ENCODE data around the gene ZSCAN5B.
"Not testable (repeated sequence)": the region's sequence is repeated elsewhere in the genome, so short reads cannot be mapped to it uniquely, and the experiment has no call there.

The ZSCAN5B gene

DNA sequence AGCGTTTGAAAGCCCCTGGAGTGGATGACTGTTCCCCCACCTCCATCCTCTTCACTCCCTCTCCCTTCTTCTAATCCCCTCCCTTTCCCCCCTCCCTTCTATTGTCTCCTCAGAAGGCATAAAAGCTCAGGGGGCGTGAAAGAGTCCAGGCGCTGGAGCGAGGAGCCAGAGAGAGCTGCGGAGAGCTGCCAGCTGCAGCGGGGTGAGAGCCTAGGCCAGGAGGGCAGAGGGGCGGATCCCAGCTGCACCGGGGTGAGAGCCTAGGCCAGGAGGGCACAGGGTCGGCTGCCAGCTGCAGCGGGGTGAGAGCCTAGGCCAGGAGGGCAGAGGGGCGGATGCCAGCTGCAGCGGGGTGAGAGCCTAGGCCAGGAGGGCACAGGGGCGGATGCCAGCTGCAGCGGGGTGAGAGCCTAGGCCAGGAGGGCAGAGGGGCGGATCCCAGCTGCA, 21.7 kb downstream of the ZSCAN5B start, which contains the start of gene GALP:
GALP (plus strand) TSS at position 148 of the 447 bp plus-strand sequence. CDS start 1,101 bp downstream, outside the sequence.
- DNase-seq: peak; percentile 63

DNA sequence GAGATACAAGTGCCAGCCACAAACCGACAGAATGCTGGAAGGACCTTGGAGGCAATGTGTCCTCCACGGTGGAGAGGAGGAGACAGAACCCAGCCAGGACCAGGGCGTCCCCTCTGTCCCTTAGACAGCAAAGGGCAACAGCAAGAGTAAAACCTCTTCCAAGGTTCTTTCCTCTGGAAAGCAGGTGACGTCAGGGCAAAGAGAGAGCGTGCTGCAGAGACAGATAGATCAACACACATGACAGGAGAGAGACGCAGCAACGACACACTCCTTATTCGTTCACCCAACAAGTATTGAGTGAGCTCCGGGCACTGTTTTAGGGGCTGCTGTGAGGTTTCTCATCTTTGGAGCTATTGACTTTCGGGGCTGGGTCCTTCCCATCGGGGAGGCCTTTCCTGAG, 23.0 kb downstream of the ZSCAN5B start:
- DNase-seq: peak; percentile 29

DNA sequence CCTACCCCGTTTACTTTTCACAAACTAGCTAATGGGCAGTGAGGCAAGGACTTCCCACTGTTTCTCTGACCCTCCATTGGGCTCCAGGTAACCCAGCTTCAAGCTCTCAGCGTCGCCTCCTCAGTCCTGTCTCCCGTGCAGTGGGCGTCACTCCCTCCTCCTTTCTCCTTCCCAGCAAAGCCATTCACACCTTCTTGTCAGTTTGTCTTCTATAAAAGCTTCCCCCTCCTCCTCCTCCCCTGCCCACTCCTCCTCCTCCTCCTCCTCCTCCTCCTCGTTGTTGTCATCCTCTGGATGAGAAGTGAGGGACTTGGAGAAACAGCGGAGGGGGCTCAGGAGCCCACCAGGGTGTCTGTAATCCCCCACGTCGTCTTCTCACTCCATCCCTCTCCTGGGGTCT, 23.5 kb downstream of the ZSCAN5B start:
- no peak for DNase-seq

DNA sequence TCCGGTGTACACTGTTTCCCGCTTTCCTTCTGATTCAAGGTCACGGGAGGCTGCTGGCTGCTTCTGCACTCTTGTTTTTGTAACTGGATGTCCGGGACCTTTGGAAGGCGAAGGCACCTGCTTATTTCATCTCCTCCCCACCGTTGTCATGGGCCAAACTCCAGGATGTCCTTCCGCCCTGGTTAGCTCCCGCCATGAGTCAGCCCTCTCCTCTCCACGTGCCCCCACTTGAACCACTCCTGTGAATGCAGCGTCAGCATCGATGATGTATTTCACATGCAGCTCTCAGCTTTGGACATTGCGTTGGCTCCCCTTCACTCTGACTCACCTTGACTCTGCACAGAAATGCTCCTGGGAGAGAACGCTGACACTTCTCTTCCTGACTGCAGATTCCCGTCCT, 27.3 kb downstream of the ZSCAN5B start:
- no peak for DNase-seq

DNA sequence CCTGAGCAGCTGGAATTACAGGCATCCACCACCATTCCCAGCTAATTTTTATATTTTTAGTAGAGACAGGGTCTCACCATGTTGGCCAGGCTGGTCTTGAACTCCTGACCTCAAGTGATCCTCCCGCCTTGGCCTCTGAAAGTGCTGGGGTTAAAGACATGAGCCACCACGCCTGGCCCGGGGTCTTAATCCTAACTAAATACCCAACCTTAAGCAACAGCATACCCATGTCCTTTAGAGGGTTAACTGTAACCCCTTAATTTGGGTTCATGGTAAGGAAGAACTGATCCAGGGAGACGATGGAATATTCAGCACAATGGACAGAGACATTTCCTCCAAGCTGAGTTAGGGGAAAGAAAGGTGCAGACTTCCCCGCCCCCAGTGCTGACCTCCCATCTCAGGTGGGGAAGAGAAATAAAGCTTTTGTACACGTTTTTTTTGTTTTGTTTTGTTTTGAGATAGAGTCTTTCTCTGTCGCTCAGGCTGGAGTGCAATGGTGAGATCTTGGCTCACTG, 30.5 kb downstream of the ZSCAN5B start:
- no peak for DNase-seq

DNA sequence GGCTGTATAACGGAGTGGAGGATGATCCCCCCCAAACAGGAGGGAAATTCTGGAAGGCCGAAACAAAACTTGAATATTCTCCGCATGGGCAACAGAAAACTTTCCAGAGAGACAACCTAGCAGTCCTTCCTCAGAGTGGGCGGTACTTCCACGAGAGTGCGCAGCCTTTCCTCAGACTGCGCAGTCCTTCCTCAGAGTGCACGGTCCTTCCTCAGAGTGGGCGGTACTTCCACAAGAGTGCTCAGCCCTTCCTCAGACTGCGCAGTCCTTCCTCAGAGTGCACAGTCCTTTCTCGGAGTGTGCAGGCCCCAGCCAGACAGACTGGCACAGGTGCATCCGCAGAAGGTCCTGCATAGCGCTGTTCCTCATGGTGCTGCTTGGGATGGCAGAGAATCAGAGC, 34.5 kb downstream of the ZSCAN5B start:
- DNase-seq: peak; percentile 17

DNA sequence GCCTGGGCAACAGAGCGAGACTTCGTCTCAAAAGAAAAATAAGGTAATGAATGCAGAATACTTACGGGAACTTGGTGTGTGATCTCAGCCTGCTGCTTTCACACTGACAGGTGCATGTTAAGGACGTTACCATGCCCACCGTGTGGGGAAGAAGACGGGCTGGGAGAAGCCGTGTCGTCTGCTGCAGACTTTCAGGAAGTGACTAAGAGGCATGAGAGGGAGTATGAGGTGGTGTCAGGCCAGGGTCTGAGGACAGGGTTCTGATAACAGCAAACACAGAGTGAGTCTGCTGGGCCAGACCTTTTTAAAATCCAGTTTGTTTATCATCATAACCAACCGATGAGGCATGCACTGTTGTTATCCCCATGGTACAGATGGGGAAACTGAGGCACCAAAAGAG, 35.3 kb downstream of the ZSCAN5B start:
- DNase-seq: no peak

DNA sequence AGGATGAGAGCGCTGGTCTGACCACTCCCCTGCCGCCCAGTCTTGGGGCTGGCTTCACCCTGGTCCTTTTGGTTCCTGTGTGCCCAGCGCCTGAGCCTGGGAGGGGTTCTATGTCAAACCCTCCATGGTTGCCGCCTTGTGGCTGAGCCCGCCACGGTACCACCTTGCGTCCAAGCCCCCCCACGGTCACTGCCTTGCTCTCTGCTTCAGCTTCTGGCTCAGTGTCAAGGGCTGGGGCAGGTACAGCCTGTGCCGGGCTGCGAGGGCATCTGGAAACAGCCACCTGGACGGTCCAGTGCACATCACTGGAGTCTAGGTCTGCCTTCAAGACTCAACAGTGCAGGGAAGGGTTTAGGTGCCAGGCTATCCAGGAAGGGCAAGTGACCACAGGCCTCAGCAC, 36.0 kb downstream of the ZSCAN5B start:
- no peak for DNase-seq

DNA sequence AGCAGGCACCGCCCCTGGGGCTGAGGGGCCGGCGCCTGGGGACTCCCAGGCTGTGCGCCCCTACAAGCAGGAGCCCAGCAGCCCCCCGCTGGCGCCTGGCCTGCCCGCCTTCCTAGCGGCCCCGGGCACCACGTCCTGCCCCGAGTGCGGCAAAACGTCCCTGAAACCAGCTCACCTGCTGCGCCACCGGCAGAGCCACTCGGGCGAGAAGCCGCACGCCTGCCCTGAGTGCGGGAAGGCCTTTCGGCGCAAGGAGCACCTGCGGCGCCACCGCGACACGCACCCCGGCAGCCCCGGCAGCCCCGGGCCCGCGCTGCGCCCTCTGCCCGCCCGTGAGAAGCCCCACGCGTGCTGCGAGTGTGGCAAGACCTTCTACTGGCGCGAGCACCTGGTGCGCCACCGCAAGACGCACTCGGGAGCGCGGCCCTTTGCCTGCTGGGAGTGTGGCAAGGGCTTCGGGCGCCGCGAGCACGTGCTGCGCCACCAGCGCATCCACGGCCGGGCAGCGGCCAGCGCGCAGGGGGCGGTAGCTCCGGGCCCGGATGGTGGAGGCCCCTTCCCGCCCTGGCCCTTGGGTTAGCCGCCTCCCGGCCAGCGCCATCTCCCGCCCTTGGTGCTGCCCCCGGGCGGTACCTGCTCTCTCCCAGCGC, 37.8 kb downstream of the ZSCAN5B start:
- no peak for DNase-seq

DNA sequence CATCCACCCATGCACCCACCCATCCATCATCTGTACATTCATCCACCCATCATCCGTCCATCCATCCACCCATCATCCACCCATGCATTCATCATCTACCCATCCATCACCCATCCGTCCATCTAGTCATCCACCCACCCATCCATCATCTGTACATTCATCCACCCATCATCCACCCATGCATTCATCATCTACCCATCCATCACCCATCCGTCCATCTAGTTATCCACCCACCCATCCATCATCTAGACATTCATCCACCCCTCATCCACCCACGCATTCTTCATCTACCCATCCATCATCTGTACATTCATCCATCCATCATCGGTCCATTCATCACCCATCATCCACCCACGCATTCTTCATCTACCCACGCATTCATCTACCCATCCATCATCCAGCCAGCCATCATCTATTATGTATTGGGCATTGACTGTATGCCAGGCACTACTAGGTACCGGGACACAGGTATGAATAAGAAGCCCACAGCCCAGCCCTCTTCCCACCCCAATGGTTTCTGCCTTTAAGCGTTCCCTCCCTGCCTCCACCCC, 38.5 kb downstream of the ZSCAN5B start:
- no peak for DNase-seq

DNA sequence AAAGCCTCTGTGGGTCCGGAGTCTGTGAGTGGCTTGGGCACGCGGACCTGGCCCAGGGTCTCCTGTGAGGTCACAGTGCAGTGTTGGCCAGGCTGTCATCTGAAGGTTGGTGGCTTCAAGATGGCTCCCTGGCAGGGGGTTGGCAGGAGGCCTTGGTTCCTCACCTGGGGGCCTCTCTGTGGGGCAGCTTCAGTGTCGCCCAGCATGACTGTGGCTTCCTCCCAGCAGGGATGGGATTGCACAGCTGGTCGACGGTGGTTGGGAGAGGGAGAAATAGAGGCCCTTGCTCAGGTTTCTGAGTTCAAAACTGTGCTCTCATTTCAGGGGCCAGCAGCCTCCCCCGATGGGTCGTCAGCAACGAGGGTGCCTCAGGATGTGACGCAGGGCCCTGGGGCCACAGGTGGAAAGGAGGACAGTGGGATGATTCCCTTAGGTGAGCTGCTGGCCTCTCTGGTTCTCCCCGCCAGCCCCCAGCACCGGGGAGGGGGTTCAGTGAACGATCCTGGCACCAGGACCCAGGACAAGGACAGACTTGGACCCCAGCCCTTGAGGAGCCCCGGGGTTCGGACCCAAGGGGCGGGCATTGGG, 39.3 kb downstream of the ZSCAN5B start:
- DNase-seq: no peak

DNA sequence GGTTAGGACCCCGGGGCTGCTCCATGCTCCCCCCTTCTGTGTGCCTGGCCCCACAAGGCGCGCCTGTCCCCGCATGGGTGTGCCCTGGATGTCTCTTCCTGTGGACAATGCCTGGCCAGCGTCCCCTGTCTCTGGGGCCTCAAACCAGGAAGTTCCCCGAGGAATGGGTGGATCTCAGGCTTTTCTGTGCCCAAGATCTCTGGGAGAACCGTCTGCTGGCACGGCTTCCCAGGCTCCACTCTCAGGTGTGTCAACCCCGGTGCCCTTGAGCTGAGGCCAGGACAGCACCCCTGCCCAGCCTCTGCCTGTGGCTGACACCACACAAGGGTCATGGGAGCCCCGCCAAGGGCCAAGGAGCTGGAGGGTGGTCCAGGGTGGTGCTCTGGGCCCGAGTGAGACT, 40.8 kb downstream of the ZSCAN5B start:
- no peak for DNase-seq

DNA sequence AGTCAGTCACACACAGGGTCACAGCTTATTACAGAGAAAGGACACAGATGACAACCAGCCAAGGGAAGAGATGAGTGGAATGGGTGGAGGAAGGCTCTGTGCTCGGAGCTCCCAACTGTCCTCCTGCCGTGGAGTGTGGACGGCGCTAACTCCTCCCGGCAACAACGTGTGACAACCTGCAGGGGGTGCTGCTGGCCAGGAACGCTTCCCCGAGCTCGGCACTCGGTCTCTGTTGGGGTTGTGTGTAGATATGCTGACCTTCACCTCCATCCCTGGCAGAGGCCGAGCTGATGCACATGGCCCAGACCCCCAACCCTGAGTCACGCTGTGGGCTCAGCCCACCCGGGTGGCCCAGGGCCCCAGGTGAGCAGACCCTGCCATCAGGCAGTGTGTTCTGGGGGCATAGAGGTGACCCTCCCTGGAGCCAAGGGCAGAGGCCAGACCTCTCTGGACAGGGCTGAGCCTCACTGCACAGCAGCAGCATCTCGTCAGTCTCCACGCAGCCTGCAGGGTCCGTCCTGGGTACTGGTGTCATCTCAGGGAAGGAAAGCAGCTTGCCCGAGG, 42.4 kb downstream of the ZSCAN5B start:
- peak; percentile 8 for DNase-seq

DNA sequence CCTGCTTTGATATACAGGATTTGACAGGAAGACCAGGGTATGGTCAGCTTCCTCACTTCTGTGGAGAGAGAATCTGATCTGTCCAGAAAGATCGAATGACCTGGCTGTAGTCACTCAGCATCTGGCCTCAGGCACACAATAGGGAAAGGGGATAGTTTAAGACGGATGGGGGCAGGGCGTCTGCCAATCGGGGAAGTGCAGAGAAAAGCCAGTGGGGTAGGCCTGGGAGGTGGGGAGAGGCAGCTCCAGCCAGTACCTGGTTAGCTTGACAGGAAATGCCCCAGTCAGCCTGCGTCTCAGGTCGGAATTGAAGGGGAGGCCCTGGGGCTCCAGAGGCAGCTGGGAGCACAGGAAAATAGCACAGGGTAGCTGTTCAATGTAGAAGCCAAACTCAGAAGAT, 44.1 kb downstream of the ZSCAN5B start:
- peak; percentile 25 for DNase-seq

DNA sequence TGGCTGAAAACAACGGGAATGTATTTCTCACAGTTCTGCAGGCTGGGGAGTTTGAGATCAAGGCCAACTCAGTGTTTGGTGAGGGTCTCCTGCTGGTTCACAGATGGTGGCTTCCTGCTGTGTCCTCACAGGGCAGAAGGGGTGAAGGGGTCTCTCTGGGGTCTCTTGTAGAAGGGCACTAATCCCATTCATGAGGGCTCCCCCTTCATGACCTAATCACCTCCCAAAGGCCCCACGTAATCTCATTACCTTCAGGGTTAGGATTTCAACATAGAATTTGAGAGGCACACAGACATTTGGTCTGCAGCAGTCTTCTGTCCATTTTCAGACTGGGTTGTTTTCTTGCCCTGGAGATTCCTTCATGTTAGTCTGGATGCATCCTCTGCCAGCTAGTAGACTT, 44.9 kb downstream of the ZSCAN5B start:
- peak; percentile 61 for DNase-seq

DNA sequence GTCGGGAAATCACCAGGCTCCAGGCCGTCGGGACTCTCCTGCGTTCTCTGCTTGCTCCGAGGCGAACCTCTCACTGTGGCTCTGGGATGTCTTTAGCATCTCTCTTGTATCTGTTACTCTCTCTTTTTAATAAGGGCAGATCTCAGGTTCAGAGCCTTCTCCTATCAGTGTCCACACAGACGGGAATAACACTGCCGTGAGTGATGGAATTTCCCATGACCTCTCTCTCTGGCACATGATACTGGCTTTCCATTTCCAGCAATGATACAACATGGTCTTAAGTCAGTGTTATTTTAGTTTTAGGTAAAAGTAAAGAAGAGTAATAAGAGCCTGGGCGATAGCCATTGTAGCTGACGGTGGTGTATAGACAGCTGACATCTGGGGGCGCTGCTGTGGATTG, 47.2 kb downstream of the ZSCAN5B start:
- DNase-seq: no peak

DNA sequence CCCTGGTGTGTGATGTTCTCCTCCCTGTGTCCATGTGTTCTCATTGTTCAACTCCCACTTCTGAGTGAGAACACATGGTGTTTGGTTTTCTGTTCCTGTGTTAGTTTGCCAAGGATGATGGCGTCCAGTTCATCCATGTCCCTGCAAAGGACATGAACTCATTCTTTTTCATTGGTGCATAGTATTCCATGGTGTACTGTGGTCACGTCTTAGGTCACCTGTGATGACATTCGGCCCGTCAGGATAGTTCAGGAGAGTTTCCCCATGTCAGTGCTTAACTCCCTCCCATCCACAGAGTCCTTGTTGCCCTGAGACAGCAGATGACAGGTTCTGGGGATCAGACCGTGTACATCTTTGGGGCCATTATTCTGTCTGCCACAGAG, 47.9 kb downstream of the ZSCAN5B start:
- no peak for DNase-seq

DNA sequence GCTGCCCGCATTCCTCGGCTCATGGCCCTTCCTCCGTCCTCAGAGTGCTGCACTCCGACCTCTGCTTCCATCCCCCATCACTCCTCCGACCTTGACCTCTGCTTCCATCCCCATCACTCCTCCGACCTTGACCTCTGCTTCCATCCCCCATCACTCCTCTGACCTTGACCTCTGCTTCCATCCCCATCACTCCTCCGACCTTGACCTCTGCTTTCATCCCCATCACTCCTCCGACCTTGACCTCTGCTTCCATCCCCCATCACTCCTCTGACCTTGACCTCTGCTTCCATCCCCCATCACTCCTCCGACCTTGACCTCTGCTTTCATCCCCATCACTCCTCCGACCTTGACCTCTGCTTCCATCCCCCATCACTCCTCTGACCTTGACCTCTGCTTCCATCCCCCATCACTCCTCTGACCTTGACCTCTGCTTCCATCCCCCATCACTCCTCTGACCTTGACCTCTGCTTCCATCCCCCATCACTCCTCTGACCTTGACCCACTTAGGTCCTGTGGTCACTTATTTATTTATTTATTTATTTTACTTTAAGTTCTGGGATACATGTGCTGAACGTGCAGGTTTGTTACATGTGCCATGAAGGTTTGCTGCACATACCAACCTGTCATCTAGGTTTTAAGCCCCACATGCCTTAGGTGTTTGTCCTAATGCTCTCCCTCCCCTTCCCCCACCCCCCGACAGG, 48.5 kb downstream of the ZSCAN5B start:
- not testable (repeated sequence) for DNase-seq

DNA sequence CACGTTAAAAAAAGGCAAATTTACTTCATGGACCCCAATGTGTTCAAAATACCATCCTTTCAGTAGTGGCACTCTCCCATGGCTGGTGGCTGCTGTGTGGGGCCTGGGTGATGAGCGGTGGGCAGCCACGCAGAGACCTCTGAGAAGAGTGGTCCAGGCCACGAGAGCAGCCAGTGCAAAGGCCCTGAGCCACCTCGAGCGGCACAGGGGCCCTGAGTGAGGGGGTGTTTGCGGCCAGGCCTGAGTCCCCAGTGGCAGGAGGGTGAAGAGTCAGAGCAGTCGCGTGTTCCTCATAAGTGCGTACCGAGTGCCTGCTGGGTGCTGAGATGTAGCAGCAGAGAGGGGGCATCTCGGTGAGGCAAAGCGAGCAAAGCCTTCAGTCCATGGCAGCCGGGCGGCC, 49.5 kb downstream of the ZSCAN5B start:
- no peak for DNase-seq

DNA sequence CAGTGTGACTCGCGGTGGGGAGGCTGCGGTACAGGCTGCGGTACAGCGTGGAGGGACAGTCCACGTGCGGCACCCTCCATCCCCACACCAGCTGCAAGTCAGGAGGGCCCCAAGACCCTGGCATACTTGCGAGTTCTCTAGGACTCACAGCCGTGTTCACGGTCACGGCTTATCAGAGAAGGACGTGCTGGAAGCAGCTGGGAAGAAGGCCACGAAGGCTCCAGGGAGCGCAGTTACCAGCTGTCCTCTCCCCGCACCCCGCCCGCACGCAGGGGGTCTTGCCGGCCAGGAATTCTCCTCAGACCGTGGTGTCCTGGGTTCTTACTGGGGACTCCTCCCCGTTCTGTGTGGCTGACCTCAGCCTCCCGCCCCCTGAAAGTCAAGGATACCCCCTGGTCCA, 50.3 kb downstream of the ZSCAN5B start:
- DNase-seq: no peak

DNA sequence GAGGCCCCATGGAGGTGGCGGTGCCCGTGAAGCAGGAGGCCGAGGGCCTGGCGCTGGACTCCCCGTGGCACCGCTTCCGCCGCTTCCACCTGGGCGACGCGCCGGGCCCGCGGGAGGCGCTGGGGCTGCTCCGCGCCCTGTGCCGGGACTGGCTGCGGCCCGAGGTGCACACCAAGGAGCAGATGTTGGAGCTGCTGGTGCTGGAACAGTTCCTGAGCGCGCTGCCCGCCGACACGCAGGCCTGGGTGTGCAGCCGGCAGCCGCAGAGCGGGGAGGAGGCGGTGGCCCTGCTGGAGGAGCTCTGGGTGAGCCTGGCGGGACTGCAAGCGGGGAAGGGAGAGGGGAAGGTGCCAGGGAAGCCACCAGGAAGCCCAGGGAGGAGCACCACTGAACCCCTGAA, 50.7 kb downstream of the ZSCAN5B start:
- DNase-seq: no peak

DNA sequence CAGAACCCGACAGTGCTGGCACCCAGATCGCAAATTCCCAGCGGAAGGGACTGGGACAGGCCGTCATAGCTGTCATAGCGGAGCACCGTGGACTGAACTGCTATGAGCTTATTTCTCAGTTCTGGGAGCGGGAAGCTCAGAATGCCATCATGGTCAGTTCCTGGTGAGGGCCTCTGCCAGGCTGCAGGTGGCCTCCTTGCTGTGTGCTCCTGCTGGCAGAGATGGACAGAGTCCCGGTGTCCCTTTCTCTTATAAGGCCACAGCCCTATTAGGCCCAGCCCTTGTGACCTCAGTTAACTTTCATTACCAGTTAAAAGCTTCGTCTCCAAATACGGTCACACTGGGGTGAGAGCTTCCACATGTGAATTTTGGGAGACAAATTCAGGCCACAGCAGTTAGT, 51.9 kb downstream of the ZSCAN5B start:
- no peak for DNase-seq

DNA sequence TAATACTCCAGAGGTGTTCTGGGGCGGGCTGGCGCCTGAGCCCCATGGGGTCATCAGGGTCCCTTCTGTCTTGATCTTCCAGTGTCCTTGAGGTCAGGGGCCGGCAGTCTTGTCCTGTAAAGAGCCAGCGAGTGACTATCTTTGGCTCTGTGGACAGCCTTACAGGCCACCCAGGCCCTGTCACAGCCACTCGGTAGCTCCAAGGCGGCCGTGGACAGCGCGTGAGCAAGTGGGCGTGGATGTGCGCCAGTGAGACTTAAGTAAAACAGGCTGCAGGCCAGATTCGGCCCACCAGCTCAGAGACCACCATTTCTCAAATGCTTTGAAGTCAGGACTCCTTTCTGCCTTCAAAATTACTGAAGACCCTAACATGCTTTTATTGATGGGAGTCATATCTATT, 52.8 kb downstream of the ZSCAN5B start:
- DNase-seq: no peak

DNA sequence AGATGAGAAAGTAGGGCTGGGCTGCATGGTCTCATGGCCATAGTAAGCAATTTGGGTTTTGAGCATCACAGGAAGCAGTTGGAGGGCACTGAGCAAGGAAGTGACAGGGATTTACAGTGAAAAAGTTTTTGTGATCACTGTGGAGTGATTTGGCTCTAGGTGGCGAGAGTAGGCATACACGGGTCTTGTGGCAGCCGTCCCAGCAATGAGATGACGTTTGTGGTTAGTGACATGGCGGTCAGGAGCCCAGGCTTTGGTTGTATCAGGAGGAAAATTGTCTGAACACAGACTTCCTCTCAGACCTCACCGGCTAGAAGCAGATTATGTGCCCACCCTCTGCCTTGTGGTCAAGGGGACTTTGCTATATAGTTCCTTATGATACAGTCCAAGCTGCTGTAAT, 53.2 kb downstream of the ZSCAN5B start:
- DNase-seq: no peak
